ENCODE results near the gene DGKE.

Gene DGKE

DNA sequence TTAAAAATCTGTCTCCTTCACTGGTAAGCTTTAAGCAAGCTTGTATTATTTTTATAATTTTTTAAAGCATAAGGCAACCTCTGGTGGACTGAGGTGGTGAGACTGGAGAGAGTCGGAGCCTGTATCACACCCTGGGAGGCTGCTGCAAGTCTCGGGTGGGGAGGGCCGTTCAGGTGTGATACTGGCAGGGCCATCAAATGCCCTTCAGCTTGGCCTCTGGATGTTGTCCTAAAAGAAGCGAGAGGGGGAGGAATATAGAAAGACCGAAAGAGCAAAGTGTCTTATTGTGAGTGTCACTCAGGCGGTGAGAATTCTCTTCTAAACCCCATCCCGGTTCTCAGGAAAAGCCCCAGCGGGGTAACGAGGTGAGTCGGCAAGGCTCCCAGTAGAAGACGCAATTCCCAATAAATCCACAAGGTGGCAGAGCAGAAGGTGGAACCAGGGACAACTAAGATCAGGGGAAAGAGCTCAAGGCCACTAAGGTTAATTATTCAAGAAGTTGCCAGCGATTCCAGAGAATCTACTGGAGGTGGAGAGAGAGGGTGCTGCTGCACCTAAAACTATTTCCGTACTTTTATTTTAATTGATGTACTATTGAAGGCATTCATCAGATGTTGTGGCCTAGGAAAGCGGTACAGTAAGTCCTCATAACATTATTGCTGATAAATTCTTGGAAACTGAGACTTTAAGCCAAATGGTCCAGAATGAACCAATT is 14.4 kb upstream of the DGKE start:
- Histone ChIP-seq H3K36me3 (ENCODE audit: insufficient read depth, low read length) (no peaks in the 10 kb centered on the region; the same call in 1 of the 2 replicates), H3K4me2 (ENCODE audit: low read length) (no peak overlapping the region), H3K79me2 (ENCODE audit: insufficient read depth, low read length) (no peaks in the 10 kb centered on the region), H3K9me3 (ENCODE audit: low read length) (no peaks in the 10 kb centered on the region), H3K9ac (ENCODE audit: low read length) (no peak overlapping the region), H3K4me1 (ENCODE audit: insufficient read depth, low read length, severe bottlenecking) (no peaks in the 10 kb centered on the region), H3K9me2 (ENCODE audit: low read depth, low read length) (no peaks in the 10 kb centered on the region), H3K4me3 (ENCODE audit: low read depth, low read length, poor library complexity, severe bottlenecking) (no peak overlapping the region), H3K27ac (ENCODE audit: low read depth, low read length, poor library complexity, severe bottlenecking) (no peak overlapping the region), H2AFZ (ENCODE audit: low read length) (no peak overlapping the region), H4K20me1 (ENCODE audit: insufficient read depth, low read length) (no peaks in the 10 kb centered on the region), H3F3A (ENCODE audit: insufficient read depth, low read length) (peaks cover 4% of the 10 kb centered on the region; the same call in 1 of the 2 replicates), H3K27me3 (ENCODE audit: insufficient read depth, low read length) (no peaks in the 10 kb centered on the region)
- TF ChIP-seq, protein P1, sequence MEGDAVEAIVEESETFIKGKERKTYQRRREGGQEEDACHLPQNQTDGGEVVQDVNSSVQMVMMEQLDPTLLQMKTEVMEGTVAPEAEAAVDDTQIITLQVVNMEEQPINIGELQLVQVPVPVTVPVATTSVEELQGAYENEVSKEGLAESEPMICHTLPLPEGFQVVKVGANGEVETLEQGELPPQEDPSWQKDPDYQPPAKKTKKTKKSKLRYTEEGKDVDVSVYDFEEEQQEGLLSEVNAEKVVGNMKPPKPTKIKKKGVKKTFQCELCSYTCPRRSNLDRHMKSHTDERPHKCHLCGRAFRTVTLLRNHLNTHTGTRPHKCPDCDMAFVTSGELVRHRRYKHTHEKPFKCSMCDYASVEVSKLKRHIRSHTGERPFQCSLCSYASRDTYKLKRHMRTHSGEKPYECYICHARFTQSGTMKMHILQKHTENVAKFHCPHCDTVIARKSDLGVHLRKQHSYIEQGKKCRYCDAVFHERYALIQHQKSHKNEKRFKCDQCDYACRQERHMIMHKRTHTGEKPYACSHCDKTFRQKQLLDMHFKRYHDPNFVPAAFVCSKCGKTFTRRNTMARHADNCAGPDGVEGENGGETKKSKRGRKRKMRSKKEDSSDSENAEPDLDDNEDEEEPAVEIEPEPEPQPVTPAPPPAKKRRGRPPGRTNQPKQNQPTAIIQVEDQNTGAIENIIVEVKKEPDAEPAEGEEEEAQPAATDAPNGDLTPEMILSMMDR (IDR thresholded peaks at IDR 0.05; ENCODE audit: low read length): peak; percentile 74
- no peak for TF ChIP-seq EZH2 (IDR thresholded peaks at IDR 0.05; ENCODE audit: borderline replicate concordance, low read length)

DNA sequence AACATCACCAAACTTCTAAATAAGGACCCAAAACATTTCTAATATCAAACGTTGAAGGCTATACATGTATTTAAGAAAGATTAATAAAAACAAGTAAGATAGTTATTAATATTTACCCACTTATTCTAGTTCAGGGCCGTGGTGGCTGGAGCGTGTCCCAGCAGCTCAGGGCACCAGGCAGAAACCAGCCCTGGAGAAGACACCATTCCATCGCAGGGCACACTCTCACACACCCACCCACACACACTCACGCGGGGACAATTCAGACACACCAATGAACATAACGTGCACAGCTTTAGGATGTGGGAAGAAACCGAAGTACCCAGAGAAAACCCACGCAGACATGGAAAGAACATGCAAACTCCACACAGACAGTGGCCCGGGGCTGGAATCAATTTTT is 13.7 kb upstream of the DGKE start:
- H3K9ac ChIP-seq (ENCODE audit: low read length): no peak overlapping the region
- peaks cover 4% of the 10 kb centered on the region; the same call in 1 of the 2 replicates for H3F3A ChIP-seq (ENCODE audit: insufficient read depth, low read length)
- no peak overlapping the region for H2AFZ ChIP-seq (ENCODE audit: low read length)
- no peaks in the 10 kb centered on the region; the same call in 1 of the 2 replicates for H3K36me3 ChIP-seq (ENCODE audit: insufficient read depth, low read length)
- no peak overlapping the region for H3K4me3 ChIP-seq (ENCODE audit: low read depth, low read length, poor library complexity, severe bottlenecking)
- no peak overlapping the region for H3K27ac ChIP-seq (ENCODE audit: low read depth, low read length, poor library complexity, severe bottlenecking)
- H3K27me3 ChIP-seq (ENCODE audit: insufficient read depth, low read length): no peaks in the 10 kb centered on the region
- no peaks in the 10 kb centered on the region for H4K20me1 ChIP-seq (ENCODE audit: insufficient read depth, low read length)
- no peaks in the 10 kb centered on the region for H3K4me1 ChIP-seq (ENCODE audit: insufficient read depth, low read length, severe bottlenecking)
- H3K9me3 ChIP-seq (ENCODE audit: low read length): no peaks in the 10 kb centered on the region
- H3K4me2 ChIP-seq (ENCODE audit: low read length): no peak overlapping the region
- no peaks in the 10 kb centered on the region for H3K9me2 ChIP-seq (ENCODE audit: low read depth, low read length)
- no peak for TF ChIP-seq EZH2 (IDR thresholded peaks at IDR 0.05; ENCODE audit: borderline replicate concordance, low read length)
- TF ChIP-seq, protein P1 (IDR thresholded peaks at IDR 0.05; ENCODE audit: low read length): no peak
- no peaks in the 10 kb centered on the region for H3K79me2 ChIP-seq (ENCODE audit: insufficient read depth, low read length)

DNA sequence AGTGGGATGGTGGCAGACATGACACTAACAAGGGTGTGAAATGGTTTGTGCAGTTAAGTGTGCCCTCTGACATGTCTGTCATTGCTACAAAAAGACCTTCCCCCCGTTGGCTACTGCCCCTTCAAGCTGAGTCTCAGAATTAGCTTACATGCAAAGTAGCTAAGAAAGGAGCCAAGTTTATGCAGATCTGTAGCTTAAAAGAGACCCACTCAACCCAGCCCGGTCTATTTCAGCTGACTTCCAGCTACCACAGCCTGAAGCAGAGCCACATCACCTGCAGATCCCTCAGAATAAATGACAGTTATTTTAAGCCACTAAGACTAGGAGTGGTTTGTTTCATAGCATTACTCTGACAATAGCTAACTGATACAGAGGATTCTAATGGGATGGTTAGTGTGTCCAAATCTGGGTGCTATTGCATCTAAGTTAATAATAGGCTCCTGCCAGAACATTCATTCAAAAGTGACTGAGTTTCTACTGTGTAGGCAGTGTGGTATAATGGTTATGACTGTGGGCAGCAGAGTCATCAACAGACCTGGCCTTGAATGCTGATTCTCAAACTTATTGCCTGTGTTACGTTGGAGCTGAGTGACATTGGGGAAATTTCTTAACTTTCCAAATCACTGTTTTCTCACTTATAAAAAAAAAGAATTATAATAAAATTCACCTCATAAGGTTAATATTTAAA is 12.0 kb upstream of the DGKE start:
- H3K4me2 ChIP-seq (ENCODE audit: low read length): no peak overlapping the region
- H3K79me2 ChIP-seq (ENCODE audit: insufficient read depth, low read length): no peaks in the 10 kb centered on the region
- no peaks in the 10 kb centered on the region for H3K27me3 ChIP-seq (ENCODE audit: insufficient read depth, low read length)
- no peaks in the 10 kb centered on the region for H3K9me2 ChIP-seq (ENCODE audit: low read depth, low read length)
- no peak overlapping the region for H3K27ac ChIP-seq (ENCODE audit: low read depth, low read length, poor library complexity, severe bottlenecking)
- TF ChIP-seq, protein P1 (IDR thresholded peaks at IDR 0.05; ENCODE audit: low read length): no peak
- TF ChIP-seq EZH2 (IDR thresholded peaks at IDR 0.05; ENCODE audit: borderline replicate concordance, low read length): no peak
- no peaks in the 10 kb centered on the region for H3K4me1 ChIP-seq (ENCODE audit: insufficient read depth, low read length, severe bottlenecking)
- H3F3A ChIP-seq (ENCODE audit: insufficient read depth, low read length): peaks cover 4% of the 10 kb centered on the region; the same call in 1 of the 2 replicates
- no peaks in the 10 kb centered on the region for H3K9me3 ChIP-seq (ENCODE audit: low read length)
- no peaks in the 10 kb centered on the region for H4K20me1 ChIP-seq (ENCODE audit: insufficient read depth, low read length)
- no peak overlapping the region for H3K9ac ChIP-seq (ENCODE audit: low read length)
- H2AFZ ChIP-seq (ENCODE audit: low read length): no peak overlapping the region
- H3K36me3 ChIP-seq (ENCODE audit: insufficient read depth, low read length): no peaks in the 10 kb centered on the region; the same call in 1 of the 2 replicates
- no peak overlapping the region for H3K4me3 ChIP-seq (ENCODE audit: low read depth, low read length, poor library complexity, severe bottlenecking)

Data from OCI-LY1 (cell line).